ENCODE measurements around the gene MRPL41. TPM values are rescaled to one million over a fixed set of nuclear protein-coding genes. Genes with fewer than 3 reads are reported as not detected.
"Not testable (repeated sequence)": the region's sequence is repeated elsewhere in the genome, so short reads cannot be mapped to it uniquely, and the experiment has no call there.

MRPL41 gene
- total RNA-seq, 6 experiments from 2014 or later = 48.4 to 67.7 (median 57.3) TPM

DNA sequence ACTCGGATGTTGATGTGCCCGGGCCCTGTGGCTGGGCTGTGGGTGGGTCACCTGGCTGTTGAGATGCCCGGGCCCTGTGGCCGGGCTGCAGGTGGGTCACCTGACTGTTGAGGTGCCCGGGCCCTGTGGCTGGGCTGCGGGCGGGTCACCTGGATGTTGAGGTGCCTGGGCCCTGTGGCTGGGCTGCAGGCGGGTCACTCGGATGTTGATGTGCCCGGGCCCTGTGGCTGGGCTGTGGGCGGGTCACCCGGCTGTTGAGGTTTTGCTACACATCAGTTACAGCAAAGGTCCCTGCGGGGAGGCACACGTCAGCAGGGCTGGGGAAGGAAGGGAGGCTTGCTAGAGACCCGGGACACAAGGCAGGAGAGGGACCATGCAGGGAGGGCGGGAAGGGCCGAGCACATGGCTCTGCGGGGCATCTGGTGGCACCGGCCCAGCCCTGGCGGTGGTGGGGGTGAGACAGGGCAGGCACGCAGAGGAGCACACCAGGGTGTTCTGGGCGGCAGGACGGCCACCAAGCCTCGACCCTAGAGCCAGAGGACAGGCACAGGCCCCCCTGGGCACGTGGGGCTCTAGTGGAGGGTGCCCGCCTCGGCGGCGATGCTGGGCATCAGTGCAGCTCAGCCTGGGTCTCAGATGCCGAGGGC, 36.9 kb upstream of the MRPL41 start:
- no peaks in the 10 kb centered on the region for H3K27me3 Mint-ChIP-seq (ENCODE audit: insufficient read depth)
- no peaks in the 10 kb centered on the region for H3K9me3 Mint-ChIP-seq
- no peaks in the 10 kb centered on the region for H3K36me3 Mint-ChIP-seq (ENCODE audit: low read depth)
- H3K4me3 Mint-ChIP-seq = no peak overlapping the region
- TF ChIP-seq, protein P1, sequence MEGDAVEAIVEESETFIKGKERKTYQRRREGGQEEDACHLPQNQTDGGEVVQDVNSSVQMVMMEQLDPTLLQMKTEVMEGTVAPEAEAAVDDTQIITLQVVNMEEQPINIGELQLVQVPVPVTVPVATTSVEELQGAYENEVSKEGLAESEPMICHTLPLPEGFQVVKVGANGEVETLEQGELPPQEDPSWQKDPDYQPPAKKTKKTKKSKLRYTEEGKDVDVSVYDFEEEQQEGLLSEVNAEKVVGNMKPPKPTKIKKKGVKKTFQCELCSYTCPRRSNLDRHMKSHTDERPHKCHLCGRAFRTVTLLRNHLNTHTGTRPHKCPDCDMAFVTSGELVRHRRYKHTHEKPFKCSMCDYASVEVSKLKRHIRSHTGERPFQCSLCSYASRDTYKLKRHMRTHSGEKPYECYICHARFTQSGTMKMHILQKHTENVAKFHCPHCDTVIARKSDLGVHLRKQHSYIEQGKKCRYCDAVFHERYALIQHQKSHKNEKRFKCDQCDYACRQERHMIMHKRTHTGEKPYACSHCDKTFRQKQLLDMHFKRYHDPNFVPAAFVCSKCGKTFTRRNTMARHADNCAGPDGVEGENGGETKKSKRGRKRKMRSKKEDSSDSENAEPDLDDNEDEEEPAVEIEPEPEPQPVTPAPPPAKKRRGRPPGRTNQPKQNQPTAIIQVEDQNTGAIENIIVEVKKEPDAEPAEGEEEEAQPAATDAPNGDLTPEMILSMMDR (IDR thresholded peaks at IDR 0.05) = no peak
- no peak for DNase-seq
- H3K4me1 Mint-ChIP-seq (ENCODE audit: low read depth) = no peaks in the 10 kb centered on the region
- no peak overlapping the region for H3K27ac Mint-ChIP-seq

DNA sequence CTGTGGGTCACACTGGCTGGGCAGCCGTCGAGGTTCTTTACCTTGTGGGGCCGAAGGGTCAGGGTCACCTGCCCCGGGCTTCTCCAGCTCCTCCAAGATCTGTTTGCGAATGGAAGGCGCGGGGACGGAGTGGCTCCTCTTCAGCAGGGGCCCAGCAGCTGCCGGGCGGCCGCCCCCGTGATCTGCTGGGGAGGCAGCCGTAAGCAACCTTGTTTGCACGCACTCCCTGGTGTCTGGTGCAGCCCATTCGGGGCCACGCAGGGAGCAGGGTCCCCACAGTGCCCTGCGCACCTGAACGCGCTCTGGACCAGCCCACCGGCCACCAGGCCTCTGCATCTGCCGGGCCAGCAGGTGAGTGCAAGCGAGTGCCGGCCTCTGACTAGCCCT, 36.3 kb upstream of the MRPL41 start:
- DNase-seq = no peak
- no peak overlapping the region for H3K27ac Mint-ChIP-seq
- H3K4me3 Mint-ChIP-seq = no peak overlapping the region
- no peaks in the 10 kb centered on the region for H3K4me1 Mint-ChIP-seq (ENCODE audit: low read depth)
- TF ChIP-seq, protein P1 (IDR thresholded peaks at IDR 0.05) = no peak
- no peaks in the 10 kb centered on the region for H3K36me3 Mint-ChIP-seq (ENCODE audit: low read depth)
- H3K27me3 Mint-ChIP-seq (ENCODE audit: insufficient read depth) = no peaks in the 10 kb centered on the region
- no peaks in the 10 kb centered on the region; the same call in 1 of the 2 replicates for H3K9me3 Mint-ChIP-seq

DNA sequence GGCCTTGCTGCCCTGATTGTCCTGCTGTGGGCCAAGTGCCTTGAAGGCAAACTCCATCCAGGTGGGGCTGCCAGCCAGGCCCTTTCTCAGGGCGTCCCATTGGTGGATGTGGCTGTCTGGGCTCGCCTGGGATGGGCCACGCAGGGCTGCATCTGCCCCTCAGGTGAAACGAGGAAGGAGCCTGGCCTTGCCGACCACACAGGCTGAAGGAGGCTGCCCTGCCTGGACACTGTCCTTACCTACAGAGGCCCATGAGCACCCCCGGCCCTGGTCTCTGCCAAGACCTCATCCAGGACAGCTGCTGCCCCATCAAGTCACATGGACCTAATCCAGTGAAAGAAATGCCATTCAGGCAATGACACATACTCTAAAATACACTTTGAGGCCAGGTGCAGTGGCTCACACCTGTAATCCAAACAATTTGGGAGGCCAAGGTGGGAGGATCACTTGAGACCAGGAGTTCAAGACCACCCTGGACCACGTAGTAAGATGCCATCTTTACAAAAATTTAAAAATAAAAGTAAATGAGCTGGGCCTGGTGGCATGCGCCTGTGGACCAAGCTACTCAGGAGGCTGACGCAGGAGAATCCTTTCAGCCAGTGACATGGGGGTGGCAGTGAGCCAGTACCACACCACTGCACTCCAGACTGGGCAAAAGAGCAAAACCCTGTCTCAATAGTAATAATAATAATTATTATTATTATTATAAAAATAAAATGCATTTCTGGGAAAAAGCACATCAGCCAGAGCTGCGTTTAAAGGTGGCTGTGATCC, 35.3 kb upstream of the MRPL41 start:
- no peak for DNase-seq
- no peaks in the 10 kb centered on the region for H3K4me1 Mint-ChIP-seq (ENCODE audit: low read depth)
- no peaks in the 10 kb centered on the region; the same call in 1 of the 2 replicates for H3K9me3 Mint-ChIP-seq
- H3K27ac Mint-ChIP-seq = no peak overlapping the region
- no peak overlapping the region for H3K4me3 Mint-ChIP-seq
- no peaks in the 10 kb centered on the region for H3K27me3 Mint-ChIP-seq (ENCODE audit: insufficient read depth)
- H3K36me3 Mint-ChIP-seq (ENCODE audit: low read depth) = no peaks in the 10 kb centered on the region
- TF ChIP-seq, protein P1 (IDR thresholded peaks at IDR 0.05) = no peak

DNA sequence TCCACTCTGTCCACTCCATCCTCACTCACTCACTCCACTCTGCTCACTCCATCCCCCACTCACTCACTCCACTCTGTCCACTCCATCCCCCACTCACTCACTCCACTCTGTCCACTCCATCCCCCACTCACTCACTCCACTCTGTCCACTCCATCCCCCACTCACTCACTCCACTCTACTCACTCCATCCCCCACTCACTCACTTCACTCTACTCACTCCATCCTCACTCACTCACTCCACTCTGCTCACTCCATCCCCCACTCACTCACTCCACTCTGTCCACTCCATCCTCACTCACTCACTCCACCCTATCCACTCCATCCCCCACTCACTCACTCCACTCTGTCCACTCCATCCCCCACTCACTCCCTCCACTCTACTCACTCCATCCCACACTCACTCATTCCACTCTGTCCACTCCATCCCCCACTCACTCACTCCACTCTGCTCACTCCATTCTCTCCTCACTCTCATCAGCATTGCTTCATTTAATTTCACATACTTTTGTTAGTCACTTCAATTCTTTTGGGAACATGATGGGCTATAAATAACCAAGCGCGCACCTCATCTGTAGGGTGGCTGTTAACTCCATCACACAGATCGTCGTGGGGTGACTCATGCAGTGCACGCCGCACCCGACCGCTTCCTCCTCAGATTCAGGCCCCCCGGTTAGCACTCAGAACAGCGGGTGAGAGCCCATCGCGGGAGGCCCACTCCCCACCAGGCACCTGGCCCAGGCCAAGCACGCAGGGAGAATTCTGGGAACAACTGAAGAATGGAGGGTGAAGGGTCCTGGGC, 32.8 kb upstream of the MRPL41 start:
- not testable (repeated sequence) for H3K9me3 Mint-ChIP-seq; H3K36me3 Mint-ChIP-seq (ENCODE audit: low read depth); H3K27me3 Mint-ChIP-seq (ENCODE audit: insufficient read depth); H3K4me3 Mint-ChIP-seq; DNase-seq; H3K27ac Mint-ChIP-seq; H3K4me1 Mint-ChIP-seq (ENCODE audit: low read depth)

DNA sequence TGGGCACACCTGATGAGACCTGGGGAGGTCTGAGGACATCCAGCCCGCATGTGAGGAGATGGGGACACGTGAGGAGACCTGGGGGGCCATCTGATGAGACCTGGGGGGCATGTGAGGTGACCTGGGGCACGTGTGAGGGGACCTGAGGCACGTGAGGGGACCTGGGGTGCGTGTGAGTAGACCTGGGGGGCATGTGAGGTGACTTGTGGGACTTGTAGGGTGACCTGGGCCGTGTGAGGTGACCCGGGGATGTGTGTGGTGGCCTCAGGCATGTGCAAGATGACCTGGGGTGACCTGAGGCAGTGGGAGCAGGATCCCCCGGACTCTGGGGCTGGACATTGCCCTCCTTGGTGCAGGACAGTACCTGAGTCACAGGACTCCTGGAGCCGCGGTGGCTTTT, 32.1 kb upstream of the MRPL41 start:
- TF ChIP-seq, protein P1 (IDR thresholded peaks at IDR 0.05) = no peak
- Mint-ChIP-seq H3K27me3 (ENCODE audit: insufficient read depth) (no peaks in the 10 kb centered on the region; the same call in 1 of the 2 replicates), H3K4me1 (ENCODE audit: low read depth) (no peaks in the 10 kb centered on the region), H3K36me3 (ENCODE audit: low read depth) (no peaks in the 10 kb centered on the region), H3K9me3 (no peaks in the 10 kb centered on the region; the same call in 1 of the 2 replicates), H3K27ac (no peak overlapping the region), H3K4me3 (no peak overlapping the region)
- DNase-seq = no peak
